ENCODE results near the gene LRRC8A. TPM values are rescaled to one million over a fixed set of nuclear protein-coding genes. Genes with fewer than 3 reads are reported as not detected.

Gene LRRC8A
- 41.9 and 45.4 TPM in 2 replicates for total RNA-seq

DNA sequence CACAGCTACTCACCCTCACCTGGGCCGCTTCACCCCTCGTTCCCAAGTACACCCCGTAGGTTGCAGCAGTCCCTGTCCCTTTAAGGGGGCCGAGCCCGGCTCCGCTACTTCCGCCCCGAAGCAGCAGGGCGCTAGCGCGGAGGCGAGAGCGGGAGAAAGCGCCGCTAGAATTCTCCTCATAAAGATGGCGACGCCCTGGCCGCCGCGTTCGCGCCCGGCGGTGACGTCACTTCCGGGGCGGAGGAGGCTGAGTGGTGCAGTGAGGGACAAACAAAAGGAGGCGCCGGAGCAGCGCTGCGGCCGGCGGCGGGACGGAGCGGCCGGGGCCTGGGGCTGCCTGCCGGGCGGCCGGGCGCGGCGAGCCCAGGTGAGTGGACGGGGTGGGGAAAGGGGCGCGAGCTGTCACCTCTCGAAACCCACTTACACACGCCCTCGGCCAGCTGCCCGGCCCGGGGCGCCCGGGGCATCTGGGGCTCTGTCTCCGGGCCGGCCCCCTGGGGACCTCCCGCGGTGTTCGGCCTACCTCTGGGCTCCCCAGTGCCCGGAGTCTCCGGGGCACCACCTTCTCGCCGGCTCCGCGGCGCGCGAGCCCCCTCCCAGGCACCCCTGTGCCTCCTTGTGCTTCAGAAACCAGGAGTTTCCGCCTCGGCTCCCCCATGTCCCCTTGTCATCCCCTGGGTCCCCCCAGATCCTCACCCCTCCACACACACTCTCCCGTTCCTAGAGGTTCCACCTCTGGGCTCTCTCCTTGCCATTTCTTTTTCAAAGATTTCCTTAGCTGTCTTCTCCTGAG lies at the start of gene LRRC8A, which contains the start of gene KYAT1:
Gene LRRC8A, plus strand, starts transcription at position 250 of the 793 bp plus-strand sequence. CDS start 25,032 bp downstream, outside the sequence.
Gene KYAT1, minus strand, starts transcription at position 67 of the 793 bp plus-strand sequence. CDS start 36,545 bp downstream, outside the sequence.

DNA sequence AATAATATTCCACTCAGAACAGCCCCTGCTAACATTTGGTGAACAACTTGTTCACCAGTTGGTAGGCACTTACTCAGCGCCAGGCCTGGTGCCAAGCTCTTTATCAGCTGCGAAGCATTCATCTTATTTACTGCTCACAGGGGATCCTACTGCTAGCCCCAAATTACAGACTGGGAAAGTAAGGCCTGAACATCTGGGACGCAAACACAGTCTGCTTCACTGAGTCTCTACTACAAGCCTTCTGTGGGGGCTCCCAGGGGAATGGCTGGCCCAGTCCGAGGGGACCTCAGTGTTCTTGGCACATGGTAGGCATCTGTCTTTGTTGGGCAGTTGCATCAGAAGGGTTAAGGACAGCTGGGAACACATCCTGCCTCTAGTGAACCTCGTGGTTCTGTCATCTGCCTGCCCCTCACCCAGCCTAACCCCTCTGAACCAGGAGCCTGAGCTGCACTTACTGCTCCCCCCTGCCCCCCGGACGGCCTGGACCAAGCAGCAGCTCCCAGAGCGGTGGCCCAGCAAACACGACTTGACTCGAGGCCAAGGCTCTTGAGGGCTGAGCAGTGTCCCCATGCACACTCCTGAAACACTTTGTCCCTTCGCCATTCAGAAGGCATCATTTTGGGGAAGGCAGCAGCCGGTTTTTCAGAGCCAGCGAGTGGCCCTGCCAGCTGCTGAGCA lies 38.6 kb downstream of the LRRC8A start, which contains the start of gene PHYHD1:
Gene PHYHD1, plus strand, starts transcription at position 602 of the 678 bp plus-strand sequence. CDS start 1,342 bp downstream, outside the sequence.

DNA sequence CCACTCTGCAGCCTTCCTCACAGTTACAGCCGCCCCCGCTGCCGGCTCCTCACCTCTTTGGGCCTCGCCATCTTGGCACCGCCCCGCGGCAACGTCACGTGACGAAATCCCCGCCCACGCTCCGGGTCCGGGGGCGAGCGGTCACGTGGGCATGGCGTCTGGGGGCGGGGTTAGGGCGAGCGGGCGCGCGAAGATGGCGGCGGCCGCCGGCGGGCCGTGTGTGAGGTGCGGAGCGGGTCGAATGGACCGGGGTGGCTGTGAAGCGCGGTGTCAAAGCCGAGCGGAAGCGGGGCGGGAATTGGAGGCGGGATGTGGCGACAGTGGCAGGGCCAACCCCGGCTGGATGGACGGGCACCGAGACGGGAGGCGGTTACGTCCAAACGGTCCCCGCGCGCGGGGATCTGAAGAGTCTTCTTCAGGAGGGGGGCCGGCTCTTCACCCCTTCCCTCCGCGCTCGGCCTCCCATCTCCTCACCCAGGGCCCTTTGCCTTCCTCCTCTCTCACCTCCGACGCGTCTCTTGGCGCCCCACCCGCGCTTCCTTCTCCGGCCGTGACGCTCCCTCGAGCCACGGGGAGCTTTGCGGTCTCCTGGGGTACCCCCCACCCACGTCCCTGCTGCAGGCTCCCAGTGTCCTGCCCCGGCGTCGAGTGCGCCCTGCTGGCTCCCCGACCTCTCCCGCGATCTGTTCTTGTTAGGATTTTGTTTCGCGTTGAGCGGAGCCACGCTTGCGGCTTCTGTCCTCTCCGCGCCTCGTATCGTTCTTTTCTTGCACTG lies 65.8 kb downstream of the LRRC8A start, which contains the start of the genes DOLK and NUP188:
Gene DOLK, minus strand, starts transcription at position 77 of the 775 bp plus-strand sequence. CDS start 300 bp downstream, outside the sequence.
Gene NUP188, plus strand, starts transcription at position 173 of the 775 bp plus-strand sequence. Its CDS starts 21 bp downstream, at position 194.

Other genes with a start within 250 kb of the LRRC8A start
- 20.9 and 40.7 TPM in 2 replicates for gene DYNC2I2, start 225.3 kb upstream of the LRRC8A start, total RNA-seq
- 182 and 183 TPM in 2 replicates for gene SET, start 192.9 kb upstream of the LRRC8A start, total RNA-seq
- 0.65 and 9.7 TPM in 2 replicates for gene PKN3, start 179.6 kb upstream of the LRRC8A start, total RNA-seq
- gene ZDHHC12, start 158.0 kb upstream of the LRRC8A start, total RNA-seq, result 39.0 and 44.4 TPM in 2 replicates
- 23.7 and 46.9 TPM in 2 replicates for gene ZER1, start 110.2 kb upstream of the LRRC8A start, total RNA-seq
- gene TBC1D13, start 94.9 kb upstream of the LRRC8A start, total RNA-seq, result 14.3 and 30.7 TPM in 2 replicates
- gene ENDOG, start 63.6 kb upstream of the LRRC8A start, total RNA-seq, result 10.1 and 16.2 TPM in 2 replicates
- gene SPOUT1, start 52.3 kb upstream of the LRRC8A start, total RNA-seq, result 17.2 and 40.4 TPM in 2 replicates
- gene KYAT1, start 183 bp upstream of the LRRC8A start, total RNA-seq, result 2.9 and 5.2 TPM in 2 replicates
- gene PHYHD1, start 38.8 kb downstream of the LRRC8A start, total RNA-seq, result 16.2 and 22.2 TPM in 2 replicates
- gene DOLK, start 65.5 kb downstream of the LRRC8A start, total RNA-seq, result 28.3 and 29.3 TPM in 2 replicates
- 26.5 and 33.2 TPM in 2 replicates for gene NUP188, start 65.6 kb downstream of the LRRC8A start, total RNA-seq
- gene SH3GLB2, start 146.2 kb downstream of the LRRC8A start, total RNA-seq, result 32.7 and 36.5 TPM in 2 replicates
- 16.6 and 31.9 TPM in 2 replicates for gene MIGA2, start 154.5 kb downstream of the LRRC8A start, total RNA-seq
- gene DOLPP1, start 199.0 kb downstream of the LRRC8A start, total RNA-seq, result 10.3 and 11.2 TPM in 2 replicates
- gene CRAT, start 228.7 kb downstream of the LRRC8A start, total RNA-seq, result 49.8 and 54.1 TPM in 2 replicates
- 141 and 146 TPM in 2 replicates for gene PTPA, start 229.3 kb downstream of the LRRC8A start, total RNA-seq